HepG2 (cell line): Measurements from ENCODE around the gene SNRPD3. TPM values are rescaled to one million over a fixed set of nuclear protein-coding genes. Genes with fewer than 3 reads are reported as not detected.
A peak's percentile ranks its signal among the peaks of the same experiment; 100 is the strongest.

ENCODE experiments used
- CENPBD1 ChIP-seq: sonication (generic); formaldehyde crosslinking; IDR thresholded peaks from 2 replicates; pipeline ENCODE4 v1.8.0; 2022; ENCODE audit warnings: missing genetic modification reagents, low read depth, mild to moderate bottlenecking, borderline replicate concordance
- HOXA3 ChIP-seq: sonication (generic); formaldehyde crosslinking; IDR thresholded peaks from 2 replicates; pipeline ENCODE4 v1.5.0; 2020; ENCODE audit warnings: missing genetic modification reagents
- JUN ChIP-seq: sonication (generic); formaldehyde crosslinking; IDR thresholded peaks from 2 replicates; pipeline ENCODE4 v1.4.0; 2020; ENCODE audit warnings: mild to moderate bottlenecking, missing genetic modification reagents
- MIXL1 ChIP-seq: IDR thresholded peaks from 2 replicates; pipeline ENCODE4 v1.6.1; 2016
- MTA1 ChIP-seq: sonication (generic); formaldehyde crosslinking; IDR thresholded peaks from 2 replicates; pipeline ENCODE4 v1.4.0; 2020; ENCODE audit warnings: missing genetic modification reagents, mild to moderate bottlenecking, borderline replicate concordance
- RFX1 ChIP-seq: fragments of 450-650 bp; IDR thresholded peaks from 2 replicates; pipeline ENCODE4 v1.6.1; 2017
- SMARCC2 ChIP-seq: fragments of 450-650 bp; IDR thresholded peaks from 2 replicates; pipeline ENCODE4 v1.6.1; 2017; ENCODE audit warnings: antibody characterized with exemption, mild to moderate bottlenecking
- SNAI1 ChIP-seq: sonication (generic); formaldehyde crosslinking; IDR thresholded peaks from 2 replicates; pipeline ENCODE4 v1.5.0; 2020; ENCODE audit warnings: mild to moderate bottlenecking, missing genetic modification reagents, borderline replicate concordance
- TFDP1 ChIP-seq: IDR thresholded peaks from 2 replicates; pipeline ENCODE4 v1.6.1; 2016; ENCODE audit warnings: missing compliant biosample characterization, missing genetic modification reagents, borderline replicate concordance
- THAP9 ChIP-seq: sonication (generic); formaldehyde crosslinking; IDR thresholded peaks from 2 replicates; pipeline ENCODE4; 2020; ENCODE audit warnings: missing genetic modification reagents, mild to moderate bottlenecking, borderline replicate concordance
- ZBTB14 ChIP-seq: sonication (generic); formaldehyde crosslinking; IDR thresholded peaks from 2 replicates; pipeline ENCODE4 v1.4.0; 2020; ENCODE audit warnings: missing genetic modification reagents
- ZNF333 ChIP-seq: sonication (generic); formaldehyde crosslinking; IDR thresholded peaks from 2 replicates; pipeline ENCODE4 v1.4.0; 2020; ENCODE audit warnings: mild to moderate bottlenecking, missing genetic modification reagents, borderline replicate concordance
- ZNF629 ChIP-seq: sonication (generic); formaldehyde crosslinking; conservative IDR thresholded peaks from 2 replicates; pipeline ENCODE4 v1.5.0; 2020; ENCODE audit warnings: missing genetic modification reagents
- ZNF709 ChIP-seq: sonication (generic); formaldehyde crosslinking; IDR thresholded peaks from 2 replicates; pipeline ENCODE4 v1.5.0; 2020; ENCODE audit warnings: mild to moderate bottlenecking, missing genetic modification reagents
- ZNF773 ChIP-seq: sonication (generic); formaldehyde crosslinking; IDR thresholded peaks from 2 replicates; pipeline ENCODE4 v1.4.0; 2020; ENCODE audit warnings: missing genetic modification reagents, borderline replicate concordance
- ZZZ3 ChIP-seq: sonication (generic); formaldehyde crosslinking; IDR thresholded peaks from 2 replicates; pipeline ENCODE4 v1.4.0; 2020; ENCODE audit warnings: missing genetic modification reagents, mild to moderate bottlenecking, borderline replicate concordance
- polyA plus RNA-seq, 8 experiments: library from polyadenylated mRNA; depleted of rRNA in 3 of 8; stranded (reverse) in 7 of 8; unstranded in 1 of 8; fragments of >200 nt; fragmentation: Illumina TruSeq in 4 of 8; extraction: Trizol in 4 of 8; gene quantifications; 2 replicates each; pipeline versions ENCODE4 v1.2.1 to v1.2.3, GENCODE V29; 2011 to 2016; ENCODE audit warnings: low read depth in 4 of 8, missing spikeins in 1 of 8, mixed read lengths in 1 of 8; ENCODE audit not compliant: insufficient read depth in 1 of 8
- total RNA-seq, 5 experiments: library from RNA; depleted of rRNA; stranded (reverse); fragments of >200 nt; fragmentation: Illumina TruSeq; extraction: Trizol; gene quantifications; 2 replicates each; pipeline ENCODE4 v1.2.3, GENCODE V29; 2016; ENCODE audit warnings: low read depth in 1 of 5
- TF ChIP-seq, protein P1 (sequence below): sonication (generic); formaldehyde crosslinking; IDR thresholded peaks from 2 replicates; pipeline ENCODE4 v1.5.0; 2020; ENCODE audit warnings: missing genetic modification reagents
- TF ChIP-seq, protein P2 (sequence below): sonication (generic); formaldehyde crosslinking; IDR thresholded peaks from 2 replicates; pipeline ENCODE4 v1.4.0; 2020; ENCODE audit warnings: missing genetic modification reagents
- TF ChIP-seq, protein P3 (sequence below): sonication (generic); formaldehyde crosslinking; IDR thresholded peaks from 2 replicates; pipeline ENCODE4 v1.4.0; 2020; ENCODE audit warnings: missing genetic modification reagents, mild to moderate bottlenecking, borderline replicate concordance

SNRPD3 gene
- total and polyA plus RNA-seq, 2 of the 13 experiments (the other 11 are each of a cell fraction or from before 2014, with no cell fraction given) = 110 to 209 TPM

GRCh38 chr22:24578355-24579257, 22.8 kb downstream of the SNRPD3 start (continued):
- TF ChIP-seq, protein P1, sequence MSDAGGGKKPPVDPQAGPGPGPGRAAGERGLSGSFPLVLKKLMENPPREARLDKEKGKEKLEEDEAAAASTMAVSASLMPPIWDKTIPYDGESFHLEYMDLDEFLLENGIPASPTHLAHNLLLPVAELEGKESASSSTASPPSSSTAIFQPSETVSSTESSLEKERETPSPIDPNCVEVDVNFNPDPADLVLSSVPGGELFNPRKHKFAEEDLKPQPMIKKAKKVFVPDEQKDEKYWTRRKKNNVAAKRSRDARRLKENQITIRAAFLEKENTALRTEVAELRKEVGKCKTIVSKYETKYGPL = no peak
- no peak for TF ChIP-seq SNAI1 (CRISPR knock-in tag)
- TF ChIP-seq RFX1 = no peak
- TF ChIP-seq ZZZ3 (CRISPR knock-in tag) = no peak
- no peak; the same call in 1 of the 2 replicates for TF ChIP-seq MTA1 (CRISPR knock-in tag)
- no peak for TF ChIP-seq THAP9 (CRISPR knock-in tag)
- TF ChIP-seq ZNF709 = no peak
- TF ChIP-seq ZBTB14 = no peak
- TF ChIP-seq ZNF333 (CRISPR knock-in tag) = no peak
- TF ChIP-seq, protein P2, sequence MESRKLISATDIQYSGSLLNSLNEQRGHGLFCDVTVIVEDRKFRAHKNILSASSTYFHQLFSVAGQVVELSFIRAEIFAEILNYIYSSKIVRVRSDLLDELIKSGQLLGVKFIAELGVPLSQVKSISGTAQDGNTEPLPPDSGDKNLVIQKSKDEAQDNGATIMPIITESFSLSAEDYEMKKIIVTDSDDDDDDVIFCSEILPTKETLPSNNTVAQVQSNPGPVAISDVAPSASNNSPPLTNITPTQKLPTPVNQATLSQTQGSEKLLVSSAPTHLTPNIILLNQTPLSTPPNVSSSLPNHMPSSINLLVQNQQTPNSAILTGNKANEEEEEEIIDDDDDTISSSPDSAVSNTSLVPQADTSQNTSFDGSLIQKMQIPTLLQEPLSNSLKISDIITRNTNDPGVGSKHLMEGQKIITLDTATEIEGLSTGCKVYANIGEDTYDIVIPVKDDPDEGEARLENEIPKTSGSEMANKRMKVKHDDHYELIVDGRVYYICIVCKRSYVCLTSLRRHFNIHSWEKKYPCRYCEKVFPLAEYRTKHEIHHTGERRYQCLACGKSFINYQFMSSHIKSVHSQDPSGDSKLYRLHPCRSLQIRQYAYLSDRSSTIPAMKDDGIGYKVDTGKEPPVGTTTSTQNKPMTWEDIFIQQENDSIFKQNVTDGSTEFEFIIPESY (CRISPR knock-in tag) = peak; percentile 18; the same call in 1 of the 2 replicates
- peak; percentile 66 for TF ChIP-seq HOXA3
- no peak for TF ChIP-seq ZNF773 (CRISPR knock-in tag)
- TF ChIP-seq JUN (CRISPR knock-in tag) = 0 out of 2 replicates have a peak, but pooled peaks have one; percentile 24
- TF ChIP-seq SMARCC2 = no peak
- peak; percentile 94 for TF ChIP-seq MIXL1
- TF ChIP-seq ZNF629 (CRISPR knock-in tag) = no peak
- no peak for TF ChIP-seq CENPBD1
- TF ChIP-seq TFDP1 = peak; percentile 16; the same call in 1 of the 2 replicates
- TF ChIP-seq, protein P3, sequence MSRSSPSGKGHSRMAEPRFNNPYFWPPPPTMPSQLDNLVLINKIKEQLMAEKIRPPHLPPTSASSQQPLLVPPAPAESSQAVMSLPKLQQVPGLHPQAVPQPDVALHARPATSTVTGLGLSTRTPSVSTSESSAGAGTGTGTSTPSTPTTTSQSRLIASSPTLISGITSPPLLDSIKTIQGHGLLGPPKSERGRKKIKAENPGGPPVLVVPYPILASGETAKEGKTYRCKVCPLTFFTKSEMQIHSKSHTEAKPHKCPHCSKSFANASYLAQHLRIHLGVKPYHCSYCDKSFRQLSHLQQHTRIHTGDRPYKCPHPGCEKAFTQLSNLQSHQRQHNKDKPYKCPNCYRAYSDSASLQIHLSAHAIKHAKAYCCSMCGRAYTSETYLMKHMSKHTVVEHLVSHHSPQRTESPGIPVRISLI (CRISPR knock-in tag) = no peak; the same call in 1 of the 2 replicates
